ENCODE data around the gene FMOD.
A peak's percentile ranks its signal among the peaks of the same experiment; 100 is the strongest.

FMOD gene

DNA sequence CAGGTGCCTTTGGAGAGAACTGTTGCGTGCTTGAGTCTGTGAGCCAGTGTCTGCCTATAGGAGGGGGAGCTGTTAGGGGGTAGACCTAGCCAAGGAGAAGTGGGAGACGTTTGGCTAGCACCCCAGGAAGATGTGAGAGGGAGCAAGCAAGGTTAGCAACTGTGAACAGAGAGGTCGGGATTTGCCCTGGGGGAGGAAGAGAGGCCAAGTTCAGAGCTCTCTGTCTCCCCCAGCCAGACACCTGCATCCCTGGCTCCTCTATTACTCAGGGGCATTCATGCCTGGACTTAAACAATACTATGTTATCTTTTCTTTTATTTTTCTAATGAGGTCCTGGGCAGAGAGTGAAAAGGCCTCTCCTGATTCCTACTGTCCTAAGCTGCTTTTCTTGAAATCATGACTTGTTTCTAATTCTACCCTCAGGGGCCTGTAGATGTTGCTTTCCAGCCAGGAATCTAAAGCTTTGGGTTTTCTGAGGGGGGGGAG, 43.2 kb downstream of the FMOD start:
- H3K36me3 ChIP-seq (ENCODE audit: control insufficient read depth in 2 of 2, insufficient read depth in 1 of 2, low read length in 2 of 2) = peaks cover 6 to 38% of the 10 kb centered on the region in 2 experiments; a peak in 2 of 3 replicates
- H3K27ac ChIP-seq (ENCODE audit: extremely low read depth, low read depth, low read length) = no peak overlapping the region
- TF ChIP-seq ZNF10 (tag by site-specific recombination; IDR thresholded peaks at IDR 0.05) (no peak), GLIS1 (tag by site-specific recombination; IDR thresholded peaks at IDR 0.05) (peak; percentile 84)
- ChIA-PET POLR2A (interaction anchor here (0.6 to 7.8 kb wide), 5 partner anchors 9 to 240 kb away, joined by 3 to 90 read pairs (median 32); no protein-coding TSS in a partner anchor), CTCF (interaction anchor here (0.5 to 7.0 kb wide), 14 partner anchors 9 to 1870 kb away, joined by 3 to 75 read pairs (median 6); no protein-coding TSS in a partner anchor)
- H3K9me3 ChIP-seq (ENCODE audit: control insufficient read depth, insufficient read depth, low read depth, low read length) = no peaks in the 10 kb centered on the region
- H3K4me1 ChIP-seq (ENCODE audit: control insufficient read depth, insufficient read depth, low read length) = peaks cover 16% of the 10 kb centered on the region; the same call in 1 of the 2 replicates
- H3K4me3 ChIP-seq (ENCODE audit: low read depth, low read length) = peak overlapping the region; percentile 28

DNA sequence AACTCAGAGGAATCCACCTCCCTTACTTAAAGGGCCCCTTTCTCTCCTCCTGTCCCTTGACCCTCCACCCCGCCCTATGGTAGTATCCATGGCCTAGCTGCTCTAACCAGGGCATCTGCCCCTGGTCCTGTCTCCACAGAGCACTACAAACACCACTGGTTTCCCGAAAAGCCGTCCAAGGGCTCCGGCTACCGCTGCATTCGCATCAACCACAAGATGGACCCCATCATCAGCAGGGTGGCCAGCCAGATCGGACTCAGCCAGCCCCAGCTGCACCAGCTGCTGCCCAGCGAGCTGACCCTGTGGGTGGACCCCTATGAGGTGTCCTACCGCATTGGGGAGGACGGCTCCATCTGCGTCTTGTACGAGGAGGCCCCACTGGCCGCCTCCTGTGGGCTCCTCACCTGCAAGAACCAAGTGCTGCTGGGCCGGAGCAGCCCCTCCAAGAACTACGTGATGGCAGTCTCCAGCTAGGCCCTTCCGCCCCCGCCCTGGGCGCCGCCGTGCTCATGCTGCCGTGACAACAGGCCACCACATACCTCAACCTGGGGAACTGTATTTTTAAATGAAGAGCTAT, 43.9 kb downstream of the FMOD start:
- peaks cover 6 to 38% of the 10 kb centered on the region in 2 experiments; a peak in 2 of 3 replicates for H3K36me3 ChIP-seq (ENCODE audit: control insufficient read depth in 2 of 2, insufficient read depth in 1 of 2, low read length in 2 of 2)
- H3K9me3 ChIP-seq (ENCODE audit: control insufficient read depth, insufficient read depth, low read depth, low read length) = no peaks in the 10 kb centered on the region
- POLR2A ChIA-PET = interaction anchor here (0.6 to 7.8 kb wide), 13 partner anchors 10 to 320 kb away, joined by 3 to 90 read pairs (median 20); partner anchors contain the start of gene ATP2B4
- peak overlapping the region; percentile 95; the same call in 1 of the 2 replicates for H3K27ac ChIP-seq (ENCODE audit: extremely low read depth, low read depth, low read length)
- H3K4me3 ChIP-seq (ENCODE audit: low read depth, low read length) = peak overlapping the region; percentile 91
- CTCF ChIA-PET = interaction anchor here (0.5 to 7.0 kb wide), 14 partner anchors 9 to 1870 kb away, joined by 3 to 75 read pairs (median 6); no protein-coding TSS in a partner anchor
- peaks cover 16% of the 10 kb centered on the region; the same call in 1 of the 2 replicates for H3K4me1 ChIP-seq (ENCODE audit: control insufficient read depth, insufficient read depth, low read length)
- TF ChIP-seq ZNF624 (tag by site-specific recombination; IDR thresholded peaks at IDR 0.05) (no peak), ZNF518A (tag by site-specific recombination; conservative IDR thresholded peaks at IDR 0.05; ENCODE audit: low read depth) (0 out of 2 replicates have a peak, but pooled peaks have one; percentile 9), PRDM1 (tag by site-specific recombination; IDR thresholded peaks at IDR 0.05) (0 out of 2 replicates have a peak, but pooled peaks have one; percentile 3), ZNF560 (tag by site-specific recombination; IDR thresholded peaks at IDR 0.05; ENCODE audit: borderline replicate concordance) (no peak), ZNF521 (tag by site-specific recombination; IDR thresholded peaks at IDR 0.05) (no peak), ZNF311 (tag by site-specific recombination; IDR thresholded peaks at IDR 0.05; ENCODE audit: borderline replicate concordance) (no peak), ZNF791 (tag by site-specific recombination; IDR thresholded peaks at IDR 0.05) (no peak), IKZF3 (tag by site-specific recombination; IDR thresholded peaks at IDR 0.05) (no peak), MEIS1 (CRISPR knock-in tag; IDR thresholded peaks at IDR 0.05; ENCODE audit: borderline replicate concordance) (no peak), ZNF558 (tag by site-specific recombination; IDR thresholded peaks at IDR 0.05) (no peak), ZNF341 (tag by site-specific recombination; IDR thresholded peaks at IDR 0.05; ENCODE audit: low read depth) (no peak), ZNF596 (tag by site-specific recombination; IDR thresholded peaks at IDR 0.05) (no peak), YY1 (tag by site-specific recombination; IDR thresholded peaks at IDR 0.05) (no peak), ZBTB26 (tag by site-specific recombination; optimal IDR thresholded peaks at IDR 0.05) (no peak)
- TF ChIP-seq, protein P1, sequence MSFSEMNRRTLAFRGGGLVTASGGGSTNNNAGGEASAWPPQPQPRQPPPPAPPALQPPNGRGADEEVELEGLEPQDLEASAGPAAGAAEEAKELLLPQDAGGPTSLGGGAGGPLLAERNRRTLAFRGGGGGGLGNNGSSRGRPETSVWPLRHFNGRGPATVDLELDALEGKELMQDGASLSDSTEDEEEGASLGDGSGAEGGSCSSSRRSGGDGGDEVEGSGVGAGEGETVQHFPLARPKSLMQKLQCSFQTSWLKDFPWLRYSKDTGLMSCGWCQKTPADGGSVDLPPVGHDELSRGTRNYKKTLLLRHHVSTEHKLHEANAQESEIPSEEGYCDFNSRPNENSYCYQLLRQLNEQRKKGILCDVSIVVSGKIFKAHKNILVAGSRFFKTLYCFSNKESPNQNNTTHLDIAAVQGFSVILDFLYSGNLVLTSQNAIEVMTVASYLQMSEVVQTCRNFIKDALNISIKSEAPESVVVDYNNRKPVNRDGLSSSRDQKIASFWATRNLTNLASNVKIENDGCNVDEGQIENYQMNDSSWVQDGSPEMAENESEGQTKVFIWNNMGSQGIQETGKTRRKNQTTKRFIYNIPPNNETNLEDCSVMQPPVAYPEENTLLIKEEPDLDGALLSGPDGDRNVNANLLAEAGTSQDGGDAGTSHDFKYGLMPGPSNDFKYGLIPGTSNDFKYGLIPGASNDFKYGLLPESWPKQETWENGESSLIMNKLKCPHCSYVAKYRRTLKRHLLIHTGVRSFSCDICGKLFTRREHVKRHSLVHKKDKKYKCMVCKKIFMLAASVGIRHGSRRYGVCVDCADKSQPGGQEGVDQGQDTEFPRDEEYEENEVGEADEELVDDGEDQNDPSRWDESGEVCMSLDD (tag by site-specific recombination; IDR thresholded peaks at IDR 0.05) = no peak
- TF ChIP-seq, protein P2, sequence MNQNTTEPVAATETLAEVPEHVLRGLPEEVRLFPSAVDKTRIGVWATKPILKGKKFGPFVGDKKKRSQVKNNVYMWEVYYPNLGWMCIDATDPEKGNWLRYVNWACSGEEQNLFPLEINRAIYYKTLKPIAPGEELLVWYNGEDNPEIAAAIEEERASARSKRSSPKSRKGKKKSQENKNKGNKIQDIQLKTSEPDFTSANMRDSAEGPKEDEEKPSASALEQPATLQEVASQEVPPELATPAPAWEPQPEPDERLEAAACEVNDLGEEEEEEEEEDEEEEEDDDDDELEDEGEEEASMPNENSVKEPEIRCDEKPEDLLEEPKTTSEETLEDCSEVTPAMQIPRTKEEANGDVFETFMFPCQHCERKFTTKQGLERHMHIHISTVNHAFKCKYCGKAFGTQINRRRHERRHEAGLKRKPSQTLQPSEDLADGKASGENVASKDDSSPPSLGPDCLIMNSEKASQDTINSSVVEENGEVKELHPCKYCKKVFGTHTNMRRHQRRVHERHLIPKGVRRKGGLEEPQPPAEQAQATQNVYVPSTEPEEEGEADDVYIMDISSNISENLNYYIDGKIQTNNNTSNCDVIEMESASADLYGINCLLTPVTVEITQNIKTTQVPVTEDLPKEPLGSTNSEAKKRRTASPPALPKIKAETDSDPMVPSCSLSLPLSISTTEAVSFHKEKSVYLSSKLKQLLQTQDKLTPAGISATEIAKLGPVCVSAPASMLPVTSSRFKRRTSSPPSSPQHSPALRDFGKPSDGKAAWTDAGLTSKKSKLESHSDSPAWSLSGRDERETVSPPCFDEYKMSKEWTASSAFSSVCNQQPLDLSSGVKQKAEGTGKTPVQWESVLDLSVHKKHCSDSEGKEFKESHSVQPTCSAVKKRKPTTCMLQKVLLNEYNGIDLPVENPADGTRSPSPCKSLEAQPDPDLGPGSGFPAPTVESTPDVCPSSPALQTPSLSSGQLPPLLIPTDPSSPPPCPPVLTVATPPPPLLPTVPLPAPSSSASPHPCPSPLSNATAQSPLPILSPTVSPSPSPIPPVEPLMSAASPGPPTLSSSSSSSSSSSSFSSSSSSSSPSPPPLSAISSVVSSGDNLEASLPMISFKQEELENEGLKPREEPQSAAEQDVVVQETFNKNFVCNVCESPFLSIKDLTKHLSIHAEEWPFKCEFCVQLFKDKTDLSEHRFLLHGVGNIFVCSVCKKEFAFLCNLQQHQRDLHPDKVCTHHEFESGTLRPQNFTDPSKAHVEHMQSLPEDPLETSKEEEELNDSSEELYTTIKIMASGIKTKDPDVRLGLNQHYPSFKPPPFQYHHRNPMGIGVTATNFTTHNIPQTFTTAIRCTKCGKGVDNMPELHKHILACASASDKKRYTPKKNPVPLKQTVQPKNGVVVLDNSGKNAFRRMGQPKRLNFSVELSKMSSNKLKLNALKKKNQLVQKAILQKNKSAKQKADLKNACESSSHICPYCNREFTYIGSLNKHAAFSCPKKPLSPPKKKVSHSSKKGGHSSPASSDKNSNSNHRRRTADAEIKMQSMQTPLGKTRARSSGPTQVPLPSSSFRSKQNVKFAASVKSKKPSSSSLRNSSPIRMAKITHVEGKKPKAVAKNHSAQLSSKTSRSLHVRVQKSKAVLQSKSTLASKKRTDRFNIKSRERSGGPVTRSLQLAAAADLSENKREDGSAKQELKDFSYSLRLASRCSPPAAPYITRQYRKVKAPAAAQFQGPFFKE (tag by site-specific recombination; IDR thresholded peaks at IDR 0.05; ENCODE audit: borderline replicate concordance) = no peak
